Activated CD4-positive, alpha-beta T cell treated with anti-CD3 and anti-CD28 coated beads, Interleukin-10, Interleukin-2, amounts not matched to agents 100 ng/mL and 50 ng/mL, durations not matched to agents 16 hours and 8 hours (primary cell): ENCODE measurements around the gene AUTS2.
A peak's percentile ranks its signal among the peaks of the same experiment; 100 is the strongest.

Experiments
- DNase-seq: peaks from one replicate; pipeline ENCODE4 v3.0.0-alpha.2; 2020

The AUTS2 gene

DNA sequence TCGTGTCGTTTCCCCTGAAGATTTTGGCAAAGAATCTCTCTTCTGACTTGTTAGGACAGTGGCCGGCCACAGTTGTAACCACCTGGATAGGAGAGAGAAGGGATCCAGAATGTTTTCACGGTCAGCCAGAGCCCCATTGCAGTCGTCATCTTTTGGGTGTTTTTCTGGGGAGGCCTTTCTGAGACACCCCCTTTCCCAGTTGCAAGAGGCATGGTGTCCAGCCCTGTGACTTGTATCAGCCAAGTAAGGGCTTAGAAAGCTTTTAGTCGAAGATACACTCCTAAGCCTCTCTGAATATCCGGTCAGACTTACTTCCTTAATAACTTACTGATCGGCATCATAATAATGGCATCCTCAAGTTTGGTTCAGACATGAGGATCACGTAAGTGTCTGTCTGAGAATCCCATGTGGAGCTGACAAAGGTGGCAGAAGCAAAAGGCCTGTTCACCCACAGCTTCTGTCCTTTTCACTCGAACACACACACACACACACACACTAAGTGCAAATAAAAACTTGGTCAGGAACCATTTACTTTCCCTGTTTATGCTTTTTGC lies 1098.0 kb downstream of the AUTS2 start:
- DNase-seq = no peak

DNA sequence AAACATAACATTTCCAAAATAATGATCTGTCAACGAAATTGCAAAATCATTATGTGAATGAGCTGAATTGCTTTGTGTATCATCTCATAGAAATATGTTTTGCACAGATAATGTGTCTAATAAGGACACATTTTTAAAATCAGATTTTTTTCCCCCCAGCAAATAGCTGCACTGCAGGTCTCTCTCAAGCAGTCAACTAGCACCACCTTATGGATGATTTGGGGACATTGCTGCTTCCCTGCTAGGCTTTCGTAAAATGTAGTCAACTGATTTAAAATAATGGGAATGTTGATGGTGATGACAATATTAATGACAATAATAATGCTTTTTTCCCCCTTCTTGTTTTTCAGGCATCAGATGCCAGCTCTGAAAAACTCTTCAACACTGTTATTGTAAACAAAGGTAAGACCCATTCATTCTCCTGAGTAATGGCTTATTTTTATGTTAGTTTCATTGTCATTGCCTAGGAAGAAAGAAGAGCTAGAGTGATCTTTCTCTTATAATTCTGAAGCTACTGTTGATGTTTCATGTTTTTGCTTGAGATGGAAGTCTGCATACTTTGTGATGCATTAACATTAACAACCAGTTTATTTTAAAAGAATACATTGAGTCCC lies 1100.1 kb downstream of the AUTS2 start:
- DNase-seq = peak; percentile 60

DNA sequence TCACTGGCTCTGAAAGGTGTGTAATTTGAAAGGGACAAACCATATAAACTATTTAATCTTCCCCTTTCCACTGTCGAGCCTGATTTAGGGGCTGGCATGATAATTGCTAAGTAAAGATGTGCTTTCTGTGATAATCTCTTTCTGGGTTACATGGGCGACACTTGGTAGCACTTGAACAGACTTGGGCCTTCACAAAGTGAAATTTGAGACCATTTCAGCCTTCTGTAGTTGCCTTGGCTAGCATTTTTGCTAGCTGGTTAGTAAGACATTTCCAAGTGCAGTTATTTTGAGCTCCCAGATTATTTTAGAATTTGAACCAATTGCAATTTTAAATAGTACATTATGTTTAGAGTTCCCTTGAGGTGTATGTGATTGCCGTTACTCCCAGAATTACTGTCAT lies 1101.0 kb downstream of the AUTS2 start:
- no peak for DNase-seq

DNA sequence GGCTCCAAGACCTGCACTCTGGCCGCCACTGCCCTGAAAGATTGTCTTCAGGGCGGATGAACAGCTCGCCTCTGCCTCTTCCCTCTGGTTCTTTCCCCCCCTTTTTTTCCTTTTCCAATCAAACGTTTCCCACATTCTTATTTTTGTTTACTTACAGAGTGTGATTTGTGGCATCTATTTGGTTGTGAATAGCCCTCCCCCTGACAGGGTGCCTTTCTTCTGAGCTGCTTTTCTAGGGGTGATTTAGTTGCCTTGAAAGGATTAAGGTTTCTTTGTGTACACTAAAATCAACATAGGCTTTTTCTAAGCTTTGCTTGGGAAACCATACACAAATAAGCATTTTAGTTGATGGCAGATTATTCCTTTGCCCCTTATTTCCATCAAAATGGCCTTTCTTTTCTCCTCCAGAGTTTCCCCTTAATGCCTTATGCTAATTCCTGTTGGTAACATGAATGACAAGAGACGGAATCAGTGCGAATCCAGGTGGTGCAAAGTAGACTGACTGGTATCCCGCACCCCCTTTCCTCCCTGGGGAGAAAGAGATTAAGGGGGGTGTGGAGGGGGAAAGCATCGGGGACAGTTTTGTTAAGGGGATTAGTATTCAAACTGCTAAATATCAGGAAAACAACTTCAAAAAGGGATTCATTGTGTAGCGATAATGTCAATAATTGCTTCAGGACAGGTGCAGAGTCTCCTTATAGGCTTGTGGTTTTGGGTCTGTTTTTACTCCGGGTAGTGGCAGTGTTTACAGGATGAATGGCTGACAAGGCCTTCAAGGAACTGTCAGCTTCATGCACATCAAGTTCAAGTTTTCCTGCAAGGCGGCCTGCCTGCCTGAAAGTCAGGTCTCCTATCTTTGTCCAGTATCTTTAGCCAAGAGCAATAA lies 1102.0 kb downstream of the AUTS2 start:
- no peak for DNase-seq

DNA sequence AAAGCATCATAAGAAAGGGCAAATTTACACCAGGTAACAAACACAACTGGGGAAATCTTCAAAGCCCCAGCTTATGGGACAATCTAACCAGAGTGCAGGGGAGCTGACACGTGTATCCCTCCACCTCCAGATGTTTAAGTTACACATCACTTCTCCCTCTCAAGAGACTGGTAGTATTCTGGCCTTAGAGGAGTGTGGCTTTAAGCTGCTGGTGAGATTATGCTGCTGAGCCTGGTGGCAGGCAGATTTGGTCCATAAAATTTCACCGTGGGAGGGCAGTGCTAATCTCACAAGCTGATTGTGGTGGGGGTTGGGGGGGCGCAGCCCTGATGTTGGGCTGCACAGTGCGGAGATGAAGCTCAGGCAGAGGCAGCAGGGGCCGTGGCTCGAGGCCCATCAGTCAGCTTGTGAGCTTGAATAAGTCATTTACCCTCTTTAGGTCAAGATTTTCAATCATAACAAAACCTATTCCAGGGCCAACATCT lies 1102.7 kb downstream of the AUTS2 start:
- DNase-seq = no peak

DNA sequence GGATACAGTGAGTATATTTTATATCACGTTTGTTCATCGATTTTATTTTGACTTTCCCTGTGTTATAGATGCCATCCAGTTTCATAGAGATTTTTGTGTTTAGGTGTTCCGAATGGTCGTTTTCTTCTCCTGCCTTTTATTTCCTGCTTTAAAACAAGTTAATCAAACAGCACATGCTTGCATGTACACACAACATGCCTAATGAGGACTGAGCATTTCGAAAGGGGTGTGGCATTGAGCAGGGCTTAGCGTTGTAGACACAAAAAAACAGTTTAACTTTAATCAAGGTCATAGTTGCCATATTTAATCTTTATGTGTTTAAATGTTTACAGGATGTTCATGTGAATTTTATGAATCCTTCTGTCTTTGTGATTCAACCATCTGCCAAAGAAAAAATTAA lies 1103.2 kb downstream of the AUTS2 start:
- DNase-seq = no peak

DNA sequence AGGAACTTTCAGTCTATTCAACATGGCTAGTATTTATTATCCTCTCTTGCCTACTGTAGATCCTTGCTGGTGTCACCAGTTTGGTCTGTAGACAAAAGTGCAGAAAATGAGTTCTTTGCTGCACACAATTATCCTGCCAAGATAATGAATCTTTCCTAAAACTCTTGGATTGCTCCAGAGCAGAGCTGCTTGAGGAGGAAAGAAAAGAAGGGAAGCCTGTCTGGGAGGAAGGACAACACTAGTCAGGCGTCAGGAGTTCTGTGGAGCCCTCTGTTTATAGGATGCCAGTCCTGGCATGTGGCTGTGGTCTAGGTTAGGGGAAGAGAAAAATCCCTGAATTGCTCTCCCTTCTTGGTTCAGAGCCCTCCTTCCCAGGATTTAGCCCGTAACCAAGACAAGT lies 1103.7 kb downstream of the AUTS2 start:
- no peak for DNase-seq

DNA sequence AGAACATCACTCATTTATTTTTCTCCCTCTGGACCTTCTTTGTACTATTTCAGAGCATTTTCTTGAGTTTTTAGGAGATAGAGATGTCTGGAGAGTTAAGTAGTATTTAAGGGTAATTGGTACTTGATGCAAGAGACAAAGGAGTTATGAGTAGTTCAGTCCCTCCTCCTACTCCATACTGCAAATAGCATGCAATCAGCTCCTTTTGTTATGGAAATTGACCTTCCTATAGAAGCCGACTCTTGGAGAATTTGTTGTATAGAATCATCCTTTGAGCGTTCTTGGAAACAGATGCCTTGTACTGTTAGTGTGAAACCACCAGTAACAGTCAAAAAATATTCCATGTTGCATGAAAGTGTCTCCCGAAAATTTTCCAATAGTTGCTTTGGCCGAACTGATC lies 1105.5 kb downstream of the AUTS2 start:
- DNase-seq = no peak

DNA sequence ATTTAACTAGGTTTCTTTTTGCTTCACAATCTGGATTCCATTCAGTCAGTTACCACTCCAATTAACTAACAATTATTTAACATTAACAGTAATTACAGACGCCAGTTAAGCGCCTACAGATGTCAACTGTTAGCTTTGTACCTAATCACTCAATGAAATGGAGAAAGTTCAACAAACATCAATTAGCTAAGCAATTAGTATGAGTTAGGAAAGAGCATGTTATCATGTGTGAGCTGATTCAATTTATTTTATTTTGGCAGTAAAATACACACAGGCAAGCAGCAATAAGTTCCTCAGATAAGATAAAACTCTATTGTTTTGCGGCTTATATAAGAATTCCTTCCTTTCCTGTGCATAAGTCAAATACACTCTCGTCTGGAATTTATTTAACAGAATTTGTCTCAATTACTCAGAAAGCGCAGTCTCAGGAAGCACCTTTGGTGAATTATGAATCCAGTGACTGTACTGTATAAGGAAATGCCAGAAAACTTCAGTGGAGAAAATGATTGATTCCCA lies 1106.6 kb downstream of the AUTS2 start:
- DNase-seq = no peak

DNA sequence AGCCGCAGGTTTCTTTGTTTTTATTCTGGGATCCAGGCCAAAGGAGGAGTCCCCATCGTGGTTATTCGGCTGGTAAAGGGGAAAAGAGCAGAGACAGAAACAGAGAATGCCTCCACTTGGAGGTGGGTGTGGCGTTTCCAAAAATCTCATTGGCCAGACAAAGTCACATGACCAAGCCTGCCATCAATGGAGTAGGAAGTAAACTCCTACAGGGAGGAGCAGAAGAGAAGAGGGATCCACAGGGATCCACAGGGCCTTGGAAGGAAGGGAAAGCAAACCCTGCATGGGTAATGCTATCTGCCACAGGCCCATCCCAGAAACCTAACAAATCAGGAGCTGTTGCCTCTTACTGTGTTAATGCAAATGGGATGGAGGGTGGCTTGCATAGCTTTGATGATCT lies 1107.9 kb downstream of the AUTS2 start:
- DNase-seq = no peak

DNA sequence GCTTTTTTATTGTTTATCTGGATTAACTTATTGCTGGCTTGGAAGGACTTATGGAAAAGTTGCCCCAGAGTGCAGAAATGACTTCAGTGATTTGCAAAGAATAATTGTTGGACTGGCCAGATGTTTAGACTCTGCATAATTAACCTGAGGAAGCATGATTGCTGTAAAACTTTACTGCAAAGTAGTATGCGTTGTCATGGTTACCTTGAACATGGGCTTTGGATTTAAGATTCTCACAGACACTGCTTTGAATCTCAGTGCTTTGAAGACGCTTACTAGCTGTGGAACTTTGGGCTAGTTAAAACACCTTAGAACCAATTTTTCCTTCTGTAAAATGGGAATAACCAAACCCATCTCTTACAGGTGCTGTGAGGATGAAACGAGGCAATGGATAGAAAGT lies 1108.4 kb downstream of the AUTS2 start:
- DNase-seq = no peak

DNA sequence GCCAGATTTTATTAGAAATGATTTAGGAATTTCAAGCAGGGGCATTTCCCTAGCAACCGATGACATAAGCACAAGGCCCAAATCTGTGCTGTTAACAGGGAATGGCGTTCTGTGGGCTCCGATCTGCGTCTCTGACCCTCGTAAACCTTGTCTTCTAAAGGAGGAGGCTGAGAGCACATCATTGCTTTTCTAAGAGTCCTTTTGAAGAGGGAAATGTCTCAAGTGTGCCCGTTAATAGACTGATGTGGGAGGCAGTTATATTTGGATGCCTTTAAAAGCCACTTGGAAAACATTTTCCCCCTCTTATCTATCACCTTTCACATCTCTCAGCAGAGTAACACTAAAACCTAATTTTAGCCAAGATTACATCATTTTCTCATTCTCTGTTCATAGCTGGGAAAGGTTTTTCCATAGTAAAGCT lies 1109.6 kb downstream of the AUTS2 start:
- no peak for DNase-seq

DNA sequence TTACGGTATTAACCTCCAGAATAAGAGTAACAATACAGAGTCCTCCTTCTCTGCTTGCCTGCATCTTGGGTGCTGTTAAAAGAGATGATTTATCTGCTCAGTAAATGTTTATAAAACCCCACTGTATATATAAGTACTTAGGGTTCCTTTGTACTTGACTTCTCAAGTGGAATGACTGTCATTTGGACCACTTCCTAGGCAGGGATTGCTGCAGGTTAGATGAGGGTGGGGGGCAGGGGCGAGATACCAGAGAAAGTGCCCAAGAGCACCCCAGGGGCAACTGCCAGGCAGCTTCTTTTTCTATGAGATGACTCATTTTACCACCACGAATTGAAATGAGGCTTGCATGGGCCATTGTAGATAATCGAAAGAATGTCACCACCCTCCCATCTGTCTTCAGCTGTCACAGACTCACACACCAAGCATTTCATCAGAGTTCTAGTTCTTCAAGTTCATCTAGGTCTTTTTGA lies 1111.8 kb downstream of the AUTS2 start:
- DNase-seq = peak; percentile 22

DNA sequence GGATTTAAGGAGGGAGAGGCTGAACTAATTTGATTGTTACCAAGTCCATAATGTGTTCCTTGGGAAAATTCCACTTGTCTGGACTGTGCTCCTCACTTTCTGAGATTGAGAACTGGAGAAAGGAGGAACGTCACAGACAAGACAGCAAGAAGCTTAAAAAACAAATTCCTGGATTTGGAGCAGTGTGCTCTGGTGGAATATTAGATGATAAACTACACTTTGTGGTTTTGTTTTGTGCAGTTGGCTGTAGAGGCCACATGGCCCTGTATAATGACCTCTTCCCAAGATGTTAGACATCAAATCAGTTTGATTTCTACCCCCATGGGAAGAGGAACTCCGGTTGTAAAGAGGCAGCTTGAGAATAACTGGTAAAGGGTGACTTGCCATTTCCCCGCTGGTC lies 1112.4 kb downstream of the AUTS2 start:
- no peak for DNase-seq

DNA sequence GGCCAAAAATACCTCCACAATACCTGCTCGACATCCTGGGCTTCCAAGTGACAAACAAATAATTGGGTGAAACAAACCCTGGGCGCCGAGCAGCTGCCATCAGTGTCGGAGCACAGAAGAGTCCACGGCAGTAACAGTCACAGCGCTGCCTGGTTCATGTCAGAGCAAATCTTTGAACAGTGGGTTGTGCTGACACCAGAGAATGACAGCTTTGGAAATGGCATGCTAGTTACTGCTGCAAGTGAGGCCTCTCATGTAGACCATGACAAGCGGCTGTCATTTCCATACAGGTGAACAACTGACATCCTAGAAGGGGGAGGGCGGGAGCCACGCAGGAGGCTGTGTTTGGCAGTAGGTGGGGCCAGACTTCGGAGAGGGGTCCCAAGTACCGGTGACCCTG lies 1113.2 kb downstream of the AUTS2 start:
- DNase-seq = no peak

DNA sequence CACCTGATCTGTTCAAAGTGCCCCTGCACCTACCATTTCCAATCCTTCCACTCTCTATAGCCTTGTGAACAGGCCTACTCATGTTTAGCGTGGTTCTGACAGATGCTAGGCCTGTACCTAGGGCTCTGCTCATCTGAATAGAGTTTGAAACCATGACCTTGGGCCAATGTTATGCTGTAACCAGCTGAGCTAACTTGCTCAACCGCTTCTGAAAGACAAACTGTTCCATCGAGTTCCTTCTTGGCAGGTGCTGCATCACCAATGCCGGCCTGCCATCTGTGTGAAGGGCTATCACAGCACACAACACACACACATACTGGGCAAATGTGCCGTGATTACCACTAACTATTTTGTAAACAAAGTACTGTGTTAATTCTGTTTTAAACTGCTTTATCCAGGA lies 1114.7 kb downstream of the AUTS2 start:
- no peak for DNase-seq

DNA sequence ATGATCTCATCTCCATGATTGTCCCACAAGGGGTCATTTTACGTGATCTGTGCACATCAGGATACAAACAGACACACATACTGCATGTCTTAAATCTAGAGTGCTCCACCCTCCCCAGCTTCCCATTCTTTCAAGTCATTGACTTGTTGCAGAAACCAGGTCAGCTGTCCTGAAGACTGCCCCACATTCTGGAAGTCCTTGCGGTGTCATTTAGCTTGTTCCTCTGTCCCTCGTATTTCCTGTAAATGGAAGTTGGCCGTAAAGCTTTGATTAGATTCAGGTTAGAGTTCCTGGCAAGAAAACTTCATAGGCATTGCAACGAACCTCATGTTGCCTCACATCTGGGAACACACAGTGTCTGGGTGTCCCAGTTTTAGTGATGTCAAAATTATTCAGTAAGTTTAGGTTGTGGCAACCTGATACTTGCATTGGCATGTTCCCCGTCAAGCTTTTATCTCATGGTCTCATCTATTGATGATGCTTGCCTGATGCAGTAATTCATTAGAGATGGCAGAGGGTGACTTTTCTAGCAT lies 1116.3 kb downstream of the AUTS2 start:
- no peak for DNase-seq

DNA sequence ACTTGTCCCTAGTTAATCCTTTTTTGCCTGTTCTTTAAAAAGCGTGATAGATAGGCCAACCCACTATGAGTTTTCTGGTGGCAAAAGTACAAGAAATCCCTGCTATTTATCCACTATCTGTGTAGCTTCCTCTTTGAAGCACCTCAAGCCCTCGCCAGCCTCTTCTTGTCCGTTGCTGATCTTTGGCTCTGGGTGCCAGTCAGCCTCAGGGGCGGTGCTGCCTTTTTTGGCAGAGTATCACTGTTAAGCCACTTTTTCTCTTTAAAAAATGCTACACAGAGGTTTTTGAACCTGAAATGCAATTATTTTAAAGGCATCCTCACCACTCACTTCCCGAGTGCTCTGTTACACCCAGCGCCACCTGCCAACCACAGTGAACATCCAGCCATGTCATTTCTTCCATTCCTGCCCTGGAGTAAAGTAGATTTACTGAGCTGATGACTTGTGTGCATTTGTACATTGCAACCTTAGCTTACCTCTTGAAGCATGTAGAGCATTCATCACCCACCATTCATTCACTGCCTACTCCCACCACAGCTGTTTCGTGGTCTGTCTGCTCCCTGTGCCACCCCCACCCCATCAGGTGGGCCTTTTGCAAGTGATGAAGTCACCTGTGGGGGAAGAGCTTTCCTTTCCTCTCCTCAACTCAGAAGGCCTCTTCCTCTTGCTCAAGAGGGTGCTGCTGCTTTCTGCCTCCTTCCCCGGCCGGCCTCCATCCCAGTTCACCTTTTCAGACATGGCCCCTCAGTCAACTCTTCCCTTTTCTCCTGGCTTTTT lies 1119.5 kb downstream of the AUTS2 start:
- DNase-seq = peak; percentile 13

DNA sequence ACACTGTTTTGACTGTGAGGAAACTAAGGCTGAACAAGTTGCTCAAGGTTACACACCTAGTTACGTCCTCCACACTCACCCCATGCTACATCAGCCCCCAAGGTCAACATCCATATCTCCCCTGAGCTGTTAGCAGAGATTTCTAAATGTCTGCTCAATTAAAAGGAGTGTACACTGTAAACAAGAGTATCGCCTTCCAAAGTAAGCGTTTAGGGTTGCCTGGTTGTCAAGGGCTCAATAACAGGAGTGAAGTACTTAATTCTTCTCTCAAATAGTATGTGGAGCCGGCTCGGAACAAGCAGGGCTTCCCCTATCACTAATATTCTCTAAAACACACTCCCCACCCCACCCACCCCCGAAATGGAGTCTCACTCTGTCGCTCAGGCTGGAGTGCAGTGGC lies 1120.8 kb downstream of the AUTS2 start:
- DNase-seq = no peak

DNA sequence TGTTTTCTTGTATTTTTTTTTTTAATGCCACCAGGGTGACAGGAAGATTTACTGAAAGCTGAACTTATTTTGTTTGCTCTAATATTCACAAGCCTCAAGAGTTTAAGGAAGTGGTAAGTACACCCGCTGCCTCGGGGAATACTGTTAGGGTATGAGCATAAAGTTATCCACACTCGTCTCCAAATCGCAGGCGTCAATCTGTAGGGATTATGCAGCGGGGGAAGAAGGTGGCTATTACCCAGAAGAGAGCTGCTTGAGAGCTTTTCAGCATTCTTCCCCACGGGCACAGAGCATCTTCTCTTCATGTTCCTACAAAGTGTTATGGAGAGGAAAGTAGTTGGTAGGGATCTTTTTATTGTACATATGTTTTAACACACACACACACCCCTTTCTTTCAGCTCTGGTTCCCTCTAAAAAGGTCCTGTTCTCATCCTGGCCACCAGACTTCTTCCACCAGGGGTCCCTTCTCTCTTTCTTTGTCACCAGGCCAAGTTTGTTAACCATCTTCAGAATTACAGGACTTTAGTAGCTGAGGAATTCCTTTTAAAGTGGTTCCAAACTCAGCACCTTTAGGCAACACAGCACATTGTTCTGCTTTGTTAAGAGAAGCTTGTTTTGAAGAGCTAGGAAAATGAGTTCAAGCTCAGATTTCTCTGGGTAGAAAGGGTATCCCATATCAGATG lies 1122.1 kb downstream of the AUTS2 start:
- DNase-seq = no peak

DNA sequence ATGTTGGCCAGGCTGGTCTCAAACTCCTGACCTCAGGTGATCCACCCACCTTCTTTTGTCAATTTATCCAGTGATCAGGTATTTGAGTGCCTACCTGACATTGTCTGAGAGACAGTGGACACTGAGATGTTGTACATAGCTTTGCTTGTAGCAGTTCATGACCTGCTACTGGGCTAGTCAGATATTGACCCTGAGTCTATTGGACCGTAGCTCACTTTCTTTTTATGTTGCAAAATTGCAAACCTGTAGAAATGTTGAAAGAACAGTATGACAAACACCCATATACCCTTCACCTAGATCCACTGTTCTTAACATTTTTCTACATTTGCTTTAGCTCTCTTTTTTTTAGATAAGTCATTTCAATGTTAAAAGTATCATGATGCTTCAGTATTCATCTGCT lies 1123.2 kb downstream of the AUTS2 start:
- no peak for DNase-seq

DNA sequence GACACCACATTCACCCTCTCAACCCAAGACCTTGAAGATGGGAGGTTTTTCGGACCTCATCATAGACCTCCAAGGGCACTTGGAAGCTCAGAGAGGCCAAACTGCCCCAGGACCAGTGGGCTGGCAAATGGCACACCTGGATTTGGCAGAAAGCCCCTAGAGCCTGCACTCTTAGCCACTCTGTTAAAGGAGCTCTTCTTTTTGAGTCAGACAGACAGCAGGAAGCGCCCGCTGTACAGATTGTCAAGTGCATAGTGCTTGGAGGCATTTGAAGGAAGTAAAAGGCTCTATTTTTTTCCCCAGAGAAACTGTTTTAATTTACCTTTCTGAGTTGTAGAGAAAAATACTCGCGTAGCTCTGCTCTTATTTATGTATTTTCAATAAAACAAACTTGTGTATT lies 1125.1 kb downstream of the AUTS2 start:
- DNase-seq = no peak
